ENCODE results near the gene ZNF674. TPM values are rescaled to one million over a fixed set of nuclear protein-coding genes. Genes with fewer than 3 reads are reported as not detected.
"Not testable (repeated sequence)": the region's sequence is repeated elsewhere in the genome, so short reads cannot be mapped to it uniquely, and the experiment has no call there.

ZNF674 gene
- total and polyA plus RNA-seq, 8 donors: 4.1 to 10.8 (median 7.2) TPM

DNA sequence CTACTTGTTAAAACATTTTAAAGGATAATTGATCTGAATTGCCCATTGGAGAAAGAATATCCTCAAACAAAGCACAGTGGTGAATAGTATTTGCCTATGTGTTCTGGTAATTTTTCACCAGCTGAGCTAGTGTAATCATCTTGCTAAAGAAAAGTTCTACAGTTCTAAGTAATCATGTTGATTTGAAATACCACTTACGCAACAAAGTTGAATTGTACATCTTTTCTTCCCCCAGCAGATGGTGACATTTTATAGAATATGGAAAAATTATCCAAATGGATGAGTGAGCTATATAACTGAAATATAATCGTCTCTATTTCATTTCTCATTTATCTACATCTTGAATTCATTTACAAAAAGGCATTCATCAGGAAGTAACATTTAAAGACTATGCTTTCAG, 9.7 kb upstream of the ZNF674 start:
- Histone ChIP-seq H3K9me3 (no peaks in the 10 kb centered on the region), H3K27ac (peak overlapping the region in 1 of 2 donors; percentile 35), H3K4me1 (no peaks in the 10 kb centered on the region), H3K36me3 (no peaks in the 10 kb centered on the region), H3K27me3 (no peaks in the 10 kb centered on the region), H3K4me3 (no peak overlapping the region)
- TF ChIP-seq, protein P1, sequence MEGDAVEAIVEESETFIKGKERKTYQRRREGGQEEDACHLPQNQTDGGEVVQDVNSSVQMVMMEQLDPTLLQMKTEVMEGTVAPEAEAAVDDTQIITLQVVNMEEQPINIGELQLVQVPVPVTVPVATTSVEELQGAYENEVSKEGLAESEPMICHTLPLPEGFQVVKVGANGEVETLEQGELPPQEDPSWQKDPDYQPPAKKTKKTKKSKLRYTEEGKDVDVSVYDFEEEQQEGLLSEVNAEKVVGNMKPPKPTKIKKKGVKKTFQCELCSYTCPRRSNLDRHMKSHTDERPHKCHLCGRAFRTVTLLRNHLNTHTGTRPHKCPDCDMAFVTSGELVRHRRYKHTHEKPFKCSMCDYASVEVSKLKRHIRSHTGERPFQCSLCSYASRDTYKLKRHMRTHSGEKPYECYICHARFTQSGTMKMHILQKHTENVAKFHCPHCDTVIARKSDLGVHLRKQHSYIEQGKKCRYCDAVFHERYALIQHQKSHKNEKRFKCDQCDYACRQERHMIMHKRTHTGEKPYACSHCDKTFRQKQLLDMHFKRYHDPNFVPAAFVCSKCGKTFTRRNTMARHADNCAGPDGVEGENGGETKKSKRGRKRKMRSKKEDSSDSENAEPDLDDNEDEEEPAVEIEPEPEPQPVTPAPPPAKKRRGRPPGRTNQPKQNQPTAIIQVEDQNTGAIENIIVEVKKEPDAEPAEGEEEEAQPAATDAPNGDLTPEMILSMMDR (IDR thresholded peaks at IDR 0.05): no peak
- ATAC-seq (peak; percentile 71), DNase-seq (peak in 1 of 4 donors; percentile 20)
- intact Hi-C loops (cut with DNase I): no loop called here

DNA sequence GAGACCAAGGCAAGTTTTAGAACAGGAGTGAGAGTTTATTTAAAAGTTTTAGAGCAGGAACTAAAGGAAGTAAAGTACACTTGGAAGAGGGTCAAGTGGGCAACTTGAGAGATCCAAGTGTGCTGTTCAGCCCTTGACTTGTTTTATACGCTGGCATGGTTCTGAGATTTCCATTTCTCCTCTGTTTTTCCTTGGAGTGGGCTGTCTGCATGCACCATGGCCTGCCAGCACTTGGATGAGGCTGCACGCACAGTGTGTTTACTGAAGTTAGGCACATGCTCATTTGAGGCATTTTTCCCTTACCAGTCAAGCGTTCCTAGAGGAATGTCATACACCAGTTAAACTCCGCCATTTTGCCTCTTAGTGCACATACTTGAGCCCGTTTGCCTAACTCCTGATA, 8.7 kb upstream of the ZNF674 start:
- TF ChIP-seq, protein P1 (IDR thresholded peaks at IDR 0.05): no peak
- intact Hi-C loops (cut with DNase I): no loop called here
- Histone ChIP-seq H3K27me3 (no peaks in the 10 kb centered on the region), H3K4me1 (no peaks in the 10 kb centered on the region), H3K27ac (peak overlapping the region in 1 of 2 donors; percentile 35), H3K4me3 (no peak overlapping the region), H3K9me3 (no peaks in the 10 kb centered on the region), H3K36me3 (no peaks in the 10 kb centered on the region)
- DNase-seq: peak in 1 of 4 donors; percentile 50
- ATAC-seq: peak; percentile 87

DNA sequence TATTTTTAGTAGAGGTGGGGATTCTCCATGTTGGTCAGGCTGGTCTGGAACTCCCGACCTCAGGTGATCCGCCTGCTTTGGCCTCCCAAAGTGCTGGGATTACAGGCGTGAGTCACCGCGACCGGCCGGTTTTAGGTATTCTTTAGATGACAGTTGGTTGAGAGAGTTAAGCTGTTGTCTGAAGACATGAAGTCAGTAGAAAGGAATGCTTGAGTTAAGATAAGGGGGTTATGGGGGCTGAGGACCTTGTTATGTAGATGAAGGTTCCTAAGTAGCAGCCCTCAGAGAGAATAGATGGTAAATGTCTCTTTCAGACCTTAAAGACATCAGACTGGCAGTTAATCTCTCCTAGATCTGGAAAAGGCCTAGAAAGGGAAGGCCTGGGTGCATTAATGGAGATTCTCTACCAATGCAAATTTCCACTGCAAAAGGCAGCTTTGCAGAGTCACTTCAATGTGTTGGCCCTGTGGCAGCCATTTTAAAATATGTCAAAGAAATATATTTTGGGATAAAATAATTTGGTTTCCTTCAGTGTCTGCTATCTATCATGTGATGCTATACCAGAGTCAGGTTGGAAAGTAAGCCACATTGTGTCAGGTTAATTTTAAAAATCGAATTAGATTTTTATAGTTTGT, 6.4 kb upstream of the ZNF674 start:
- no peaks in the 10 kb centered on the region for H3K27me3 ChIP-seq
- DNase-seq (no peak), ATAC-seq (no peak)
- TF ChIP-seq, protein P1 (IDR thresholded peaks at IDR 0.05): no peak
- H3K36me3 ChIP-seq: no peaks in the 10 kb centered on the region
- intact Hi-C loops (cut with DNase I): no loop called here
- H3K9me3 ChIP-seq: no peaks in the 10 kb centered on the region
- no peak overlapping the region for H3K27ac ChIP-seq
- H3K4me1 ChIP-seq: peaks cover 0 to 12% of the 10 kb centered on the region in 2 donors
- H3K4me3 ChIP-seq: no peak overlapping the region

DNA sequence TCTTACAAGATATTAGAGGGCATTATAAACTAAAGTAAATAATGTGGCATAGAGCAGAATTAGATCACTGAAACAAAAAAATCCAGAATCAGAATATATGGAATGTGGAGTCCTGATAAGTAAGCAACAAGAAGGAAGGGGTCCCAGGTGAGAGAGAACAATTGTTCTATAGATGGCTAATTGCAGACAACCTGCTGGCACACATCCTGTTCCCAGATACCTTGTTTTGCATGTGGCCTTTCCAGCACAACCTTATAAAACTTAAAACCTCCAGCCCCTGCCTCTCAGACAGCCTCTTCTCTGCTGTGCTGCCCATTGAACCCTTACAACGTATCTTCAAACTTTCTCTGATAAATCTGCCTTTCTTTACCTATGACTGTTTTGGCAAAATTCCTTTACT, 4.7 kb upstream of the ZNF674 start:
- no peaks in the 10 kb centered on the region for H3K9me3 ChIP-seq

DNA sequence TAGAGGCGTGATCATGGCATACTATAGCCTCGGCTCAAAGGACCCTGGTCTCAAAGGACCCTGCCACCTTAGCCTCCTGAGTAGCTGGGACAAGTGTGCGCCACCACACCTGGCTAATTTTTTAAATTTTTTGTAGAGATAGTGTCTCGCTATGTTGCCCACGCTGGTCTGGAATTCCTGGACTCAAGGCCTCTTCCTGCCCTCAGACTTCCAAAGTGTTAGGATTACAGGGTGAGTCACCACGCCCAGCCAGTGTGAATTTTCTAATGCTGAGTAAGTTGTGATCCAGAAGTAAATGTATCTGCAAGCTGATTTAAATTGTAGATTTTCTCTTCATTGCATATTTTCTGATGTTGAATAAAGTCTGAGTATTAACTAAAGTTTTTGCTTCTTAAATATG, 2.6 kb upstream of the ZNF674 start:
- no peaks in the 10 kb centered on the region for H3K36me3 ChIP-seq
- intact Hi-C loops (cut with DNase I): no loop called here
- H3K9me3 ChIP-seq: no peaks in the 10 kb centered on the region
- peaks cover 0 to 24% of the 10 kb centered on the region in 2 donors for H3K4me1 ChIP-seq
- TF ChIP-seq, protein P1 (IDR thresholded peaks at IDR 0.05): no peak
- no peaks in the 10 kb centered on the region for H3K27me3 ChIP-seq
- DNase-seq (no peak), ATAC-seq (no peak)
- no peak overlapping the region for H3K27ac ChIP-seq
- H3K4me3 ChIP-seq: no peak overlapping the region

More for the DNA sequence above, 4.7 kb upstream of the ZNF674 start:
- H3K4me1 ChIP-seq: peaks cover 0 to 18% of the 10 kb centered on the region in 2 donors
- H3K27ac ChIP-seq: no peak overlapping the region
- no peaks in the 10 kb centered on the region for H3K36me3 ChIP-seq
- no peaks in the 10 kb centered on the region for H3K27me3 ChIP-seq
- DNase-seq (no peak), ATAC-seq (no peak)
- no peak overlapping the region for H3K4me3 ChIP-seq
- TF ChIP-seq, protein P1 (IDR thresholded peaks at IDR 0.05): no peak
- intact Hi-C loops (cut with DNase I): no loop called here

DNA sequence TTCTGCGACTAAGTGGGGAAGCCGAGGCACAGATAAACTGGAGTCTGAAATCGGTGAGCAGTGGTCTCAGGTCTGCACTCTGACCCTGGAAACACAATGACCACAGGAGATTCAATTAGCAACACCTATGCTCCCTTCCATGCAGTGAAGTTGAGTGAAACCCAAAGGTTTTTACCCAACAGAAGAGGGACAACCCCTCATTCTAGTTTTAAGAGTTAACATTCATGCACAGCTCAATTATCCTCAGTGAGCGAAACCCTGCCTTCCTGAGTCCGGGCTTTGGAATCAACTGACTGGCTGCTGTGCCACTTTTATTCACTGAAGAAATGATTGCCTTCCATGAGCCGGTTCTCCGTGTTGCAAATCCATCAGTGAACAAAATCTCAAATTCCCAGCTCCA, 694 bp downstream of the ZNF674 start:
- ATAC-seq; H3K9me3 ChIP-seq; intact Hi-C loops (cut with DNase I); H3K27me3 ChIP-seq; DNase-seq; H3K36me3 ChIP-seq: not testable (repeated sequence)
- Histone ChIP-seq H3K27ac (peak overlapping the region; percentile 29 to 74), H3K4me3 (peak overlapping the region; percentile 30 to 70), H3K4me1 (peaks cover 0 to 24% of the 10 kb centered on the region in 2 donors)
